ENCODE measurements around the gene NREP. TPM values are rescaled to one million over a fixed set of nuclear protein-coding genes. Genes with fewer than 3 reads are reported as not detected.

Gene NREP
- total RNA-seq, 1 experiment from 2014 or later, result 6.0 TPM

- Histone ChIP-seq H3K4me3 (replicated peaks in 1 of 2; ENCODE audit: low read depth in 1 of 2, low read length in 2 of 2) (no peak overlapping the region), H3K9me2 (ENCODE audit: insufficient read depth) (no peaks in the 10 kb centered on the region), H3K27me3 (ENCODE audit: insufficient read depth, low read length) (no peaks in the 10 kb centered on the region), H3K9me3 (ENCODE audit: control insufficient read depth in 1 of 2, insufficient read depth in 1 of 2, low read depth in 1 of 2, low read length in 2 of 2) (no peaks in the 10 kb centered on the region), H3K79me2 (ENCODE audit: insufficient read depth, low read length) (no peaks in the 10 kb centered on the region), H3K4me1 (ENCODE audit: control insufficient read depth in 1 of 2, insufficient read depth in 2 of 2, low read length in 2 of 2) (peaks cover 11 to 19% of the 10 kb centered on the region in 2 experiments; a peak in 3 of 4 replicates), H3K36me3 (ENCODE audit: control insufficient read depth in 1 of 2, insufficient read depth in 2 of 2, low read length in 2 of 2) (no peaks in the 10 kb centered on the region), H2AFZ (ENCODE audit: low read depth, low read length, poor library complexity, severe bottlenecking) (no peak overlapping the region), H3K9ac (ENCODE audit: low read length) (no peak overlapping the region), H3K27ac (ENCODE audit: low read depth, low read length) (no peak overlapping the region), H3K4me2 (ENCODE audit: low read length) (no peak overlapping the region), H4K20me1 (ENCODE audit: insufficient read depth) (no peaks in the 10 kb centered on the region)
- BruUV-seq (replicated peaks), result no TSS peak
- ChIA-PET POLR2A (interaction anchor here (0.6 to 0.7 kb wide), 2 partner anchors 72 to 163 kb away, joined by 3 to 4 read pairs; no protein-coding TSS in a partner anchor), CTCF (no interaction called here), RAD21 (ENCODE audit: low non-redundant PET in 1 of 2, low total read pairs in 2 of 2, uncharacterized antibody in 2 of 2, unreplicated experiment in 2 of 2) (no interaction called here)
- intact Hi-C loops (cut with micrococcal nuclease), result no loop called here
- ATAC-seq, result no peak
- no peak for DNase-seq (ENCODE audit: low read depth, low spot score)
- no peak for TF ChIP-seq CTCF (IDR thresholded peaks at IDR 0.05 in 2 of 3, conservative IDR thresholded peaks at IDR 0.05 in 1 of 3; ENCODE audit: borderline replicate concordance in 1 of 3, insufficient read depth in 1 of 3, low read depth in 2 of 3, low read length in 2 of 3)
- TF ChIP-seq TCF7L2 (IDR thresholded peaks at IDR 0.05; ENCODE audit: borderline replicate concordance, extremely low read depth, insufficient read depth, insufficient read length), result no peak
- TF ChIP-seq ZBTB33 (IDR thresholded peaks at IDR 0.05; ENCODE audit: extremely low read depth, insufficient replicate concordance, low read length), result no peak
- no peak for TF ChIP-seq POLR2A (IDR thresholded peaks at IDR 0.05; ENCODE audit: borderline replicate concordance, extremely low read depth, insufficient read depth, insufficient read length)
- TF ChIP-seq POLR2AphosphoS5 (IDR thresholded peaks at IDR 0.05; ENCODE audit: low read depth, low read length), result no peak
- no peak for TF ChIP-seq FOSL1 (IDR thresholded peaks at IDR 0.05; ENCODE audit: low read depth)
- TF ChIP-seq EZH2 (IDR thresholded peaks at IDR 0.05), result no peak
- no peak for TF ChIP-seq EGR1 (IDR thresholded peaks at IDR 0.05; ENCODE audit: low read depth)
- no peak for TF ChIP-seq ZFX (IDR thresholded peaks at IDR 0.05)
- no peak for TF ChIP-seq CBX3 (IDR thresholded peaks at IDR 0.05; ENCODE audit: low read depth)
- no peak for TF ChIP-seq ELF1 (IDR thresholded peaks at IDR 0.05; ENCODE audit: borderline replicate concordance, low read depth)
- no peak for TF ChIP-seq SIN3A (IDR thresholded peaks at IDR 0.05; ENCODE audit: low read depth)
- TF ChIP-seq ZNF274 (IDR thresholded peaks at IDR 0.05; ENCODE audit: low read depth, low read length), result no peak
- no peak for TF ChIP-seq RAD21 (IDR thresholded peaks at IDR 0.05; ENCODE audit: low read depth)
- TF ChIP-seq CEBPB (IDR thresholded peaks at IDR 0.05; ENCODE audit: low read depth), result no peak
- TF ChIP-seq YY1 (IDR thresholded peaks at IDR 0.05; ENCODE audit: extremely low read depth, insufficient replicate concordance, low read depth, low read length), result no peak
- TF ChIP-seq ATF3 (IDR thresholded peaks at IDR 0.05), result no peak
- no peak for TF ChIP-seq SRF (IDR thresholded peaks at IDR 0.05; ENCODE audit: low read depth)
These were observed 74.4 kb downstream of the NREP start for GRCh38 chr5:111682641-111683040.
